Spinal cord (tissue), 10 donors: Measurements from ENCODE around the gene PANX2. TPM values are rescaled to one million over a fixed set of nuclear protein-coding genes. Genes with fewer than 3 reads are reported as not detected.

Experiments
- DNase-seq, 6 donors: peaks; one replicate each; pipeline versions ENCODE4 v3.0.0 to v3.0.0-alpha.2; 2013 to 2015; ENCODE audit warnings: low spot score in 6 of 6, low read depth in 4 of 6
- H3K27ac ChIP-seq: one replicate; pipeline ENCODE4 v1.5.1; 2013; ENCODE audit warnings: low read depth, low read length, control low read depth
- H3K27me3 ChIP-seq: one replicate; pipeline ENCODE4 v1.6.1; 2013; ENCODE audit warnings: low read length; ENCODE audit not compliant: control insufficient read depth, insufficient read depth
- H3K36me3 ChIP-seq: one replicate; pipeline ENCODE4 v1.6.1; 2013; ENCODE audit warnings: low read length; ENCODE audit not compliant: control insufficient read depth, insufficient read depth
- H3K4me1 ChIP-seq: one replicate; pipeline ENCODE4 v1.6.1; 2013; ENCODE audit warnings: low read length; ENCODE audit not compliant: control insufficient read depth, insufficient read depth
- H3K4me3 ChIP-seq: one replicate; pipeline ENCODE4 v1.5.1; 2013; ENCODE audit warnings: low read depth, low read length, control low read depth
- H3K9me3 ChIP-seq: one replicate; pipeline ENCODE4 v1.6.1; 2013; ENCODE audit warnings: low read length; ENCODE audit not compliant: control insufficient read depth, insufficient read depth
- WGBS: methylation state at CpG from one replicate; pipeline ENCODE4 v1.1.5; 2013; ENCODE audit warnings: missing lambda C conversion rate; ENCODE audit not compliant: insufficient coverage; 5-methylcytosine and 5-hydroxymethylcytosine counted together
- polyA plus RNA-seq, 2 donors: library from polyadenylated mRNA; unstranded; fragments of 120-200 nt; gene quantifications; one replicate each; pipeline ENCODE4 v1.2.1, GENCODE V29; 2013; ENCODE audit not compliant: insufficient read length in 2 of 2
- total RNA-seq, 2 donors: library from RNA; depleted of rRNA in 1 of 2; stranded (reverse); fragments of 120-200 nt in 1 of 2; fragments of >200 nt in 1 of 2; gene quantifications; one replicate each; pipeline versions ENCODE4 v1.2.3 to v1.2.4, GENCODE V29; 2013 to 2014
- donor health status: healthy.

The PANX2 gene
- total and polyA plus RNA-seq, 4 donors = 2.1 to 21.6 (median 10.8) TPM

DNA sequence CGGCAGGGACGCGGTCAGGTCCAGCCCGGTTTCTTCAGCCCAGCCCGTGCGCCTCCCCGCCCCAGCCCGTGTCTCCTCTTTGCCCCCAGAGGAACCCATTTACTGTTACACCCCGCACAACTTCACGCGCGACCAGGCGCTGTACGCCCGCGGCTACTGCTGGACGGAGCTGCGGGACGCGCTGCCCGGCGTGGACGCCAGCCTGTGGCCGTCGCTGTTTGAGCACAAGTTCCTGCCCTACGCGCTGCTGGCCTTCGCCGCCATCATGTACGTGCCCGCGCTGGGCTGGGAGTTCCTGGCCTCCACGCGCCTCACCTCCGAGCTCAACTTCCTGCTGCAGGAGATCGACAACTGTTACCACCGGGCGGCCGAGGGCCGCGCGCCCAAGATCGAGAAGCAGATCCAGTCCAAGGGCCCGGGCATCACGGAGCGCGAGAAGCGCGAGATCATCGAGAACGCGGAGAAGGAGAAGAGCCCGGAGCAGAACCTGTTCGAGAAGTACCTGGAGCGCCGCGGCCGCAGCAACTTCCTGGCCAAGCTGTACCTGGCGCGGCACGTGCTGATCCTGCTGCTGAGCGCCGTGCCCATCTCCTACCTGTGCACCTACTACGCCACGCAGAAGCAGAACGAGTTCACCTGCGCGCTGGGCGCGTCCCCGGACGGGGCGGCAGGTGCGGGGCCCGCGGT, 6.5 kb downstream of the PANX2 start:
- no peak for DNase-seq
- H3K4me1 ChIP-seq = peaks cover 16% of the 10 kb centered on the region
- no peaks in the 10 kb centered on the region for H3K27me3 ChIP-seq
- 96% methylated on average over 73 of the region's 76 CpGs for WGBS
- peaks cover 85% of the 10 kb centered on the region for H3K36me3 ChIP-seq
- no peak overlapping the region for H3K4me3 ChIP-seq
- no peak overlapping the region for H3K27ac ChIP-seq
- no peaks in the 10 kb centered on the region for H3K9me3 ChIP-seq

DNA sequence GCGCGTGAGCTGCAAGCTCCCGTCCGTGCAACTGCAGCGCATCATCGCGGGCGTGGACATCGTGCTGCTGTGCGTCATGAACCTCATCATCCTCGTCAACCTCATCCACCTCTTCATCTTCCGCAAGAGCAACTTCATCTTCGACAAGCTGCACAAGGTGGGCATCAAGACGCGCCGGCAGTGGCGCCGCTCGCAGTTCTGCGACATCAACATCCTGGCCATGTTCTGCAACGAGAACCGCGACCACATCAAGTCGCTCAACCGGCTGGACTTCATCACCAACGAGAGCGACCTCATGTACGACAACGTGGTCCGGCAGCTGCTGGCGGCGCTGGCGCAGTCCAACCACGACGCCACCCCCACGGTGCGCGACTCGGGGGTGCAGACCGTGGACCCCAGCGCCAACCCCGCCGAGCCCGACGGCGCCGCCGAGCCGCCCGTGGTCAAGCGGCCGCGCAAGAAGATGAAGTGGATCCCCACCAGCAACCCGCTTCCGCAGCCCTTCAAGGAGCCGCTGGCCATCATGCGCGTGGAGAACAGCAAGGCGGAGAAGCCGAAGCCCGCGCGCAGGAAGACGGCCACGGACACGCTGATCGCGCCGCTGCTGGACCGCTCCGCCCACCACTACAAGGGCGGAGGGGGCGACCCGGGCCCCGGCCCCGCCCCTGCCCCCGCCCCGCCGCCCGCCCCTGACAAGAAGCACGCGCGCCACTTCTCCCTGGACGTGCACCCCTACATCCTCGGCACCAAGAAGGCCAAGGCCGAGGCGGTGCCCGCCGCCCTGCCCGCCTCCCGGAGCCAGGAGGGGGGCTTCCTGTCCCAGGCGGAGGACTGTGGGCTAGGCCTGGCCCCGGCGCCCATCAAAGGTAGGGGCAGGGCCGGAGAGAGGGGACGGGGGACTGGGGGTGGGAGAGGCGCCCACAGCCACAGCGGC, 7.3 kb downstream of the PANX2 start:
- DNase-seq = no peak
- H3K4me1 ChIP-seq = peaks cover 13% of the 10 kb centered on the region
- 68% methylated on average over 84 of the region's 98 CpGs for WGBS

DNA sequence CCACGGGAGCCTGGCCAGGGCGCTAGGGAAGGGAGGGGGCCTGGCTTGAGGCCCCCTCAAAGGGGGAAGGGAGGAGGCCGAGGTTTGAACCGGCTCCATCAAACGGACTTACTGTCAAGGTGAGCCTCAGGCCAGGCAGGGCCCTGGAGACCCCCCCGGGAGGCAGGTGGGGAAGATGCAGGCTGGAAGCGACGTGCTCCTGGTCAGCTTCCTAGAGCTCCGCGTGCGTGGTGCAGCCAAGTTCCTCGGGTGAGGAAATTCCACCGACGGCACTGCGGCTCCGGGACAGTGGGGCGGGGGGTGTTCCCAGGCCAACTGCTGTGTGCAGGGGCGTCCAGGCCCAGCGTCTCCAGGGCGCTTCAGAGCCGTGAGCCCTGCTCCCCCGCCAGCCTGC, 7.9 kb downstream of the PANX2 start:
- Histone ChIP-seq H3K27me3 (no peaks in the 10 kb centered on the region), H3K27ac (no peak overlapping the region), H3K36me3 (peaks cover 95% of the 10 kb centered on the region), H3K9me3 (no peaks in the 10 kb centered on the region), H3K4me3 (no peak overlapping the region), H3K4me1 (peaks cover 12% of the 10 kb centered on the region)
- DNase-seq = no peak
- 71% methylated on average over 21 of the region's 22 CpGs for WGBS

More for the DNA sequence above, 7.3 kb downstream of the PANX2 start:
- Histone ChIP-seq H3K4me3 (no peak overlapping the region), H3K27me3 (no peaks in the 10 kb centered on the region), H3K36me3 (peaks cover 93% of the 10 kb centered on the region), H3K27ac (no peak overlapping the region), H3K9me3 (no peaks in the 10 kb centered on the region)

DNA sequence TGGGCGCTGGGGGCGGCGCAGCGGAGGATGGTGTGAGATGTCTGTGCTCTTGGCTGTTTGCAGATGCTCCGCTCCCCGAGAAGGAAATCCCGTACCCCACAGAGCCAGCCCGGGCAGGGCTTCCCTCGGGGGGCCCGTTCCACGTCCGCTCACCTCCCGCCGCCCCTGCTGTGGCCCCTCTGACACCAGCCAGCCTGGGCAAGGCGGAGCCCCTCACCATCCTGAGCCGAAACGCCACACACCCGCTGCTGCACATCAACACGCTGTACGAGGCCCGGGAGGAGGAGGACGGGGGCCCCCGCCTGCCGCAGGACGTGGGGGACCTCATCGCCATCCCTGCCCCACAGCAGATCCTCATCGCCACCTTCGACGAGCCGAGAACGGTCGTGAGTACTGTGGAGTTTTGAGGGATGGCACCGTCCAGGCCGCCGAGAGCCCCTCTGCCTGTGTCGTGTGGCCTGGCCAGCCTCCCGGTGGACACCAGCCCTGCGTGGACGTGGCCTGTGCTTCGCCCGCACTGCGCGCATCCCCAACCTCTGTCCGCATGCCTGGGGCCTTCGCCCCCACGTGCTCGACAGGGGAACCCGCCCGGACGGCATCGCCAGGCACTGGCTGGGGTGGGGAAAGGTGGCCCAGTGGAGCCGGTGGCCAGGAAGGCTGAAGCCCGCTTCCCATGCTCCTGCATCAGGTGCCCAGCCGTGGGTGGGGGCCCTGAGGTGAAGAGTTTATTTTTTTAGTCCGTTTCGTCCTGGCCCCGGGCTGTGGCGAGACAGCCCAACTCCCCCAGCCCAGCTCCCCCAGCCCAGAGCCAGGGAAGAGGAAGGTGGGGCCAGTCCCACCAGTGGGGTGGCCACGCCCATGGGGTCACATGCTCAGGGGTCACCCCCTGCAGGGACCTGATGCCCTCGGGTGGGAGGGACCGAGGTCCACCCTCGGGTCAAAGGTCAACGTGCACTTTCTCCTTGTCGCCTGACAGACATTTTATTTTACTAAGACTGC, 8.6 kb downstream of the PANX2 start:
- WGBS = 86% methylated on average over 51 of the region's 64 CpGs
- DNase-seq = no peak
- Histone ChIP-seq H3K4me1 (peaks cover 15% of the 10 kb centered on the region), H3K27me3 (no peaks in the 10 kb centered on the region), H3K27ac (no peak overlapping the region), H3K9me3 (no peaks in the 10 kb centered on the region), H3K36me3 (peaks cover 88% of the 10 kb centered on the region), H3K4me3 (no peak overlapping the region)

DNA sequence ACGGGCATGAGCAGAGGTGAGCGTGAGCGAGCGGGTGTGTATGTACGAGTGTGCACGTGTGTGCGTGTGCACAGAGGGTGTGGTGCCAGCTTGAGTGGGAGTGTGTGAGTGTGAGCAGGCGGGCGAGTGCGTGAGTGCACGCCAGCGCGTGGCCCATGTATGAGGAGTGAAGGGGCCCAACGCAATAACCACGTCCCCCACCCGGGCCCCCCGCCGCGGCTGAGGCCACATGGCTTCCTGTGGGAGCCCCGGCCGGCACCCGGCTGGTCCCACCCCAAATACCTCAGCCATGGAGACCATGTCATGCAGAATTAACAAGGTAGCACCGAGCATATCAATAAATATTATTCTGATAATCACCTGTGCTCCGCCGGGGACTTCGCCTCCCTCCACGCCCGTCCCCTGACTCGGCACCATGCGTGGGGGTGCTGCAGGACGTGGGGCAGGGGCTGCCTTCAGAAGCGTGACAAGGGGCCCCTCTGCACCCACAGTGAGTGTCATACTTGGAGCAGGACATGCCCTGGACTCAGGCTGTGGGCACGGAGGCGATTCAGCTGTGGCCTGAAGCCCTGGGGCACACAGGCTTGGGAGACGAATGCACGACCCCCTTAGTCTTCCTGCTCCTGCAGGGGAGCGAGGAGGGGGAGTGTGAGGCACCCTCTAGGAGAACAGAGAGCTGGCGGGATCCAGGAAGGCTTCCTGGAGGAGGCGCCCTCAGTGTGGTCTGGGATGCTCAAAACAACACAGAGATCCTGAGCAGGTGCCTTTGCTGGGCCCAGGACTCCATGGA, 9.6 kb downstream of the PANX2 start:
- WGBS = 84% methylated on average over 34 of the region's 39 CpGs
- DNase-seq = no peak
- Histone ChIP-seq H3K9me3 (no peaks in the 10 kb centered on the region), H3K36me3 (peaks cover 78% of the 10 kb centered on the region), H3K4me1 (peaks cover 19% of the 10 kb centered on the region), H3K4me3 (no peak overlapping the region), H3K27me3 (no peaks in the 10 kb centered on the region), H3K27ac (no peak overlapping the region)

DNA sequence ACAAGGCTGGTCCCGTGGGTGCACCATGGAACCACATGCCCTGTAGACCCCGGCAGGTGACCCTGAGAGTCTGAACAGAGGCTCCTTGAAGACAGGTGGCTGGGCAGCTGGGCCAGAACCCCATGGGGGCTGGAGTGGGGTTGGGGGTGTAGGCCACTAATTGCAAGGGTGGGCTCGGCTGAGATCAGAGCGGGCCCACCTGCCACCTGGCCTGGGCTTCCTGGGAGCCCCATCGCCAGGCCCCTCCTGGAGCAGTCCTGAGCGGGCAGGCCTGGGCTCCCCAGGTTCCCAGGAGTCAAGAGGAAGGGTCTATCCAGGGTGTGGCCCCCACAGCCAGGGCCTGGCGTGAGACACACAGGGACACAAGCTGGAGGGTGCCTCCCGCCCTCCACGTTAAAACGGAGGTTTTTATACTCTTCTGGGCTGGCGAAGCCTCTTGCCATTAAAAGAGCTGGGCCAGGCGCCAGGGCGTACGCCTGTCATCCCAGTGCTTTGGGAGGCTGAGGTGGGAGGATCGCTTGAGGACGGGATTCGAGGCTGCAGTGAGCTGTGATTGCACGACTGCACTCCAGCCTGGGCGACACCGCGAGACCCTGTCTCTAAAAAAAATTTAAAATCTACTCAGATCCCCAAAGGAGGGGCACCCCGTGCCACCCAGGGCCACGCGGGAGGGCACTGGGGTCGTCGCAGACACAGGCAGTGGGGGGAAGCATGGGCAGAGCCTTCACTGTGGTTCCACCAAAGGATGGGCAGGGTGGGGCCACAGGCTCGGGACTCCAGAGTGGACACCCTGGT, 10.4 kb downstream of the PANX2 start:
- peaks cover 71% of the 10 kb centered on the region for H3K36me3 ChIP-seq
- no peak overlapping the region for H3K27ac ChIP-seq
- no peak overlapping the region for H3K4me3 ChIP-seq
- peaks cover 23% of the 10 kb centered on the region for H3K4me1 ChIP-seq
- H3K27me3 ChIP-seq = no peaks in the 10 kb centered on the region
- DNase-seq = no peak
- WGBS = 87% methylated on average over 27 of the region's 27 CpGs
- H3K9me3 ChIP-seq = no peaks in the 10 kb centered on the region

DNA sequence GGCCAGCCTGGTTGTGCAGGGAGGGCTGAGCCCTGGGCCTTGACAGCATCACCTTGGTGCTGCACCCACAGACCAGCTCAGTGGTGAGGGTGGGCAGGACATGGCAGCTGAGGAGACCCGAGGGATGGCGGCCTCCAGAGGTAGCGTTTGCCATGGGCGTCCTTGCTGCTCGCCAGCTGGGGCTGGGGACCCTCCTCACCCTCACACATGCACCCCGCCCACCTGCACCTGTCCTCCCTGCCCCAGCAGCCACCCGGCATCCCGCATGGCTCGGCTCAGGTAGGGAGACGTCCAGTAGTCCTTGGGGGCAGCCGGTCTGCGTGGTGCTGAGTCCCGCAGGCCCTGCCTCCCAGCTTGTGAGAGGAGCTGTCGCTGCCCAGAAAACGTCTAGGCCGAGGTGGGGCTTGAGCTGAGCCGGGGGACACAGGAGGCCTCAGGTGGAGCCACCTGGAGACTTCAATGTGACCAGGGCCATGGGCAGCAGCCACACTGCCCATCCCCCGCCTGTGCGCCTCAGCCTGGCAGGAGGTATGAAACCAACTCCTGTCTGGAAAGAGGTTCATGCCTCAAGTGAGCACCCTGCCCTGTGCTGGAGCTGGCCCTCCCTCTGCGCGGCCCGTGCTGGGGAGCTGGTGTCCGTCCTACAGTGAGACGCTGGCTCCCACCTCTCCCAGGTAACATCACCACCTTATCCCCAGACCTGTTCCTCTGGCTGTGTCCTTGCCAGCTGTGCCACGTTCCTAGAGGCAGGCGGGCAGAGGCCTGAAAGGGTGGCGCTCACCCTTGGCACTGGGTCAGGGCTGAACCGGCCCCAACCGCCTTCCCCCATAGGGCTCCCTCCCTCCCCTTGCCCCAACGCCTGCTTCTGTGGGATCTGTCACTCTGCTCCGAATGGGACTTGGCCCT, 11.9 kb downstream of the PANX2 start:
- DNase-seq = no peak
- no peaks in the 10 kb centered on the region for H3K27me3 ChIP-seq
- H3K4me1 ChIP-seq = peaks cover 32% of the 10 kb centered on the region
- 73% methylated on average over 28 of the region's 31 CpGs for WGBS
- no peak overlapping the region for H3K27ac ChIP-seq
- no peaks in the 10 kb centered on the region for H3K9me3 ChIP-seq
- no peak overlapping the region for H3K4me3 ChIP-seq
- peaks cover 61% of the 10 kb centered on the region for H3K36me3 ChIP-seq
